ENCODE results near the gene TMEM163.
"Not testable (repeated sequence)": the region's sequence is repeated elsewhere in the genome, so short reads cannot be mapped to it uniquely, and the experiment has no call there.

Gene TMEM163
- total RNA-seq = 0 to 5.0 (median 0.51) reads per million in 17 experiments

GRCh38 chr2:134718817-134719814 is at the start of gene TMEM163:
TMEM163 (minus strand) TSS chr2:134719000.
- peak in 3 of 4 experiments; percentile 14 to 51 (median 40) for DNase-seq

- no peak for DNase-seq
Observed at GRCh38 chr2:134766583-134766982, 47.8 kb upstream of the TMEM163 start.

- DNase-seq = no peak
Observed at GRCh38 chr2:134765987-134766386, 47.2 kb upstream of the TMEM163 start.

- no peak for DNase-seq
Observed at GRCh38 chr2:134764164-134764563, 45.4 kb upstream of the TMEM163 start.

- no peak for DNase-seq
Observed at GRCh38 chr2:134763164-134763710, 44.4 kb upstream of the TMEM163 start.

- no peak for DNase-seq
Observed at GRCh38 chr2:134762508-134762907, 43.7 kb upstream of the TMEM163 start.

- no peak for DNase-seq
Observed at GRCh38 chr2:134760385-134760784, 41.6 kb upstream of the TMEM163 start.

- DNase-seq = peak; percentile 52 to 85 (median 68)
Observed at GRCh38 chr2:134758633-134759032, 39.8 kb upstream of the TMEM163 start.

GRCh38 chr2:134751981-134752380 is 33.2 kb upstream of the TMEM163 start:
- not testable (repeated sequence) for DNase-seq

- no peak for DNase-seq
Observed at GRCh38 chr2:134745546-134745945, 26.7 kb upstream of the TMEM163 start.

- DNase-seq = no peak
Observed at GRCh38 chr2:134745023-134745422, 26.2 kb upstream of the TMEM163 start.

GRCh38 chr2:134739879-134740301 is 21.1 kb upstream of the TMEM163 start:
- DNase-seq = peak; percentile 91 to 99 (median 94)

GRCh38 chr2:134739236-134739878 is 20.6 kb upstream of the TMEM163 start:
- DNase-seq = peak in 2 of 4 experiments; percentile 18 to 29

GRCh38 chr2:134738141-134738870 is 19.5 kb upstream of the TMEM163 start:
- DNase-seq = peak; percentile 75 to 86 (median 82)

GRCh38 chr2:134737671-134738070 is 18.9 kb upstream of the TMEM163 start:
- DNase-seq = no peak

GRCh38 chr2:134736167-134736880 is 17.5 kb upstream of the TMEM163 start:
- peak in 3 of 4 experiments; percentile 35 to 85 (median 82) for DNase-seq

GRCh38 chr2:134728163-134728562 is 9.4 kb upstream of the TMEM163 start:
- no peak for DNase-seq

- peak in 3 of 4 experiments; percentile 56 to 66 (median 62) for DNase-seq
Observed at GRCh38 chr2:134727385-134727784, 8.6 kb upstream of the TMEM163 start.

- DNase-seq = no peak
Observed at GRCh38 chr2:134726645-134727044, 7.8 kb upstream of the TMEM163 start.

GRCh38 chr2:134725876-134726275 is 7.1 kb upstream of the TMEM163 start:
- no peak for DNase-seq

- no peak for DNase-seq
Observed at GRCh38 chr2:134724341-134724740, 5.5 kb upstream of the TMEM163 start.

GRCh38 chr2:134723742-134724141 is 4.9 kb upstream of the TMEM163 start:
- DNase-seq = not testable (repeated sequence)
